Mesodermal cell (in vitro differentiated cells): ENCODE data around the gene FRMD8.

Experiments used
- H3K27ac ChIP-seq: 2 replicates; pipeline ENCODE4 v1.7.0; 2013; ENCODE audit warnings: mild to moderate bottlenecking, low read depth, low read length, moderate library complexity; ENCODE audit not compliant: severe bottlenecking
- H3K36me3 ChIP-seq: 2 replicates; pipeline ENCODE4 v1.7.1; 2013; ENCODE audit warnings: mild to moderate bottlenecking, low read length, moderate library complexity; ENCODE audit not compliant: control insufficient read depth, insufficient read depth
- H3K4me1 ChIP-seq: one replicate; pipeline ENCODE4 v1.7.1; 2013; ENCODE audit warnings: mild to moderate bottlenecking, low read length; ENCODE audit not compliant: insufficient read depth, control insufficient read depth, poor library complexity, severe bottlenecking
- H3K4me3 ChIP-seq: 2 replicates; pipeline ENCODE4 v1.7.0; 2013; ENCODE audit warnings: low read length, control low read depth, mild to moderate bottlenecking; ENCODE audit not compliant: insufficient read depth, poor library complexity, severe bottlenecking; ENCODE audit errors: extremely low read depth
- H3K9me3 ChIP-seq: 2 replicates; pipeline ENCODE4 v1.7.1; 2013; ENCODE audit warnings: mild to moderate bottlenecking, low read length, moderate library complexity; ENCODE audit not compliant: control insufficient read depth
- WGBS, 2 experiments: methylation state at CpG; one replicate each; pipeline ENCODE4 v1.1.5; 2013; ENCODE audit warnings: missing lambda C conversion rate in 2 of 2; ENCODE audit not compliant: insufficient coverage in 2 of 2; 5-methylcytosine and 5-hydroxymethylcytosine counted together

The FRMD8 gene

DNA sequence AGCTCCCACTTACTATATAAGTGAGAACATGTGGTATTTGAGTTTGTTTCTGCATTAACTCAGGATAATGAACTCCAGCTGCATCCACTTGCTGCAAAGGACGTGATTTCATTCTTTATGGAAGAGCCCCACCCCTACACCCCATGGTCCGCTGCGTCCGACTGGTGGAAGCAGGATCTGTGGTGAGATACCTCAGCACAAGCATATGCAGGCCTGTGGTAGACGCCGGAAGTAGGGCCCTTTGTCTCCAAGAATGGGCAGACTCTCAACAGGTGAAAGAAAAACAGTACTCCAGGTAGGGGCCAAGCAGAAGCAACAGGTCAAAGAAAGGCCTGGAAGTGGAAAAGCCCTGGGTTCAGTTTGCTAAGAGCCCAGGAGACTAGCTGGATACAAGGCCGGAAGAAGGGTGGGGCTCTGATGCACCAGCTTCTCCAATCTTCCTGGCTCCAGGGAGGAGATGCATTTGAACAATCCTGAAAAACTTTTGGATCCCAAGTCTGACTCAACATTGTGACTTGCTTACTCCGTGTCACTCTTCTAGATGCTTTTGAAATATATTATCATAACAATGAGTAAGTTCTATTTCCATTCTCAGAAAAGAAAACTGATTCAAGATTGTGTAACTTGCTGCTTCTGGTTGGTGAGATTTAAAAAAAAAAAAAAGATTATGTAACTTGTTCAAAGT lies 66.5 kb downstream of the FRMD8 start:
- no peaks in the 10 kb centered on the region for H3K9me3 ChIP-seq
- 73 to 92% methylated on average over 3 to 7 of the region's 8 CpGs for WGBS, 2 experiments
- H3K27ac ChIP-seq, result no peak overlapping the region
- H3K36me3 ChIP-seq, result peaks cover 5% of the 10 kb centered on the region
- H3K4me1 ChIP-seq, result peaks cover 8% of the 10 kb centered on the region
- no peak overlapping the region for H3K4me3 ChIP-seq

- H3K27ac ChIP-seq, result no peak overlapping the region
- H3K4me1 ChIP-seq, result peaks cover under 1% of the 10 kb centered on the region
- no peaks in the 10 kb centered on the region for H3K9me3 ChIP-seq
- 91 to 96% methylated on average over 8 to 9 of the region's 10 CpGs for WGBS, 2 experiments
- H3K4me3 ChIP-seq, result no peak overlapping the region
- H3K36me3 ChIP-seq, result peaks cover 5% of the 10 kb centered on the region
These were observed 67.9 kb downstream of the FRMD8 start for GRCh38 chr11:65454311-65454695.

DNA sequence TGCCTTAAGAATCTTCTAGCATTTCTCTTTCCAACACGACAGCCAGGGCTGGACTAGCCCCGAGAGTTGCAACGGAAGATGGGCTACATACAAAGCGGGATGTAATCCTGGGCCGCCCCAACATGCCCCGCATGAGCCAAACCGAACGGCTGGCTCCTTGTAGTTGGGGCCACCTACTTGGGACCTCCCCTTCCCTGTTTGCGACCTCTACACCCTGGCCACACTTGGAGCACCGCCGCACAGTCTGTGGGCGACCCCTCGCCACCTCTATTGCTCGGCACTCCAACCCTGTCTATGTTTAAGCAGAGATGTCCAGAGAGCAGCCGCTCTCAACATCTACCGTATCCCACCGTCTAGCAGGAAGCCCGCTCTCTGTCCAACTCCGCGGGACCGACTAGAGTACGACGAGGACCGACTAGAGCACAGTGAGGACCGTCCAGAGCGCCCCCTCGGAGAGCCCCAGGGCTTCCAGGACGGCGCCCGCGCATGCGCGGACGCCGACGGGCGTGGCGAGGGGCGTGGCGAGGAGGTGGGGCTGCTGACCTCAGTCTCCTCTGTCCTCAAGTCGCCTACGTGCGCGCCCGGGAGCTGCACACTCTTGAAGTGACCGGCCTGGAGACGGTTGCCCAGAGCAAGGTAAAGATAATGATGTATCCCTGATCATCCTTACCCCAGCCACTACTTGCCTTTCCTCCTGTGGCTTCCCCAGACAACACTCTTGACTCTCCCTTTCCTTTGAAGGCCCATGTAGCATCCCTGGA lies 68.4 kb downstream of the FRMD8 start:
- Histone ChIP-seq H3K4me1 (peaks cover 5% of the 10 kb centered on the region), H3K27ac (no peak overlapping the region), H3K9me3 (no peaks in the 10 kb centered on the region), H3K4me3 (no peak overlapping the region), H3K36me3 (peaks cover 5% of the 10 kb centered on the region)
- 66 to 85% methylated on average over 36 to 40 of the region's 47 CpGs for WGBS, 2 experiments

DNA sequence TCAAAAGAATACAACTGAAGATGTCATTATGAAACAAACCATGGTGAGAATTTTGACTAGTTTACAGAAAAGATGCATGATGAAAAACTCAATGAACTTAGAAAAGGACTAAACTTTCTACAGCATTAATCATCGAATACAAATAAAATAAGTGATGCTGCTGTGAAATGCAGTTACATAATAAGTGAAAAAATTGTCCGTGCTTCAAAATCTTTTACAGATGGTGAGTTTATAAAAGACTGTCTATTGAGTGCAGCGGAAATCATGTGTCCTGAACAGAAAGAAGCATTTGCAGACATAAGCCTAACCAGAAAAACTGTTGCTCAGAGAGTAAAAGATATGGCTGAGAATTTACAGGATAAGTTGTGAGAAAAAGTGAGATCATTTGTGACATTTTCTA lies 70.0 kb downstream of the FRMD8 start:
- no peak overlapping the region for H3K27ac ChIP-seq
- peaks cover 5% of the 10 kb centered on the region for H3K36me3 ChIP-seq
- H3K4me3 ChIP-seq, result no peak overlapping the region
- peaks cover 5% of the 10 kb centered on the region for H3K4me1 ChIP-seq
- WGBS, 2 experiments, result 92 to 100% methylated on average over 2 to 3 of the region's 3 CpGs
- no peaks in the 10 kb centered on the region for H3K9me3 ChIP-seq

- no peaks in the 10 kb centered on the region for H3K9me3 ChIP-seq
- H3K36me3 ChIP-seq, result no peaks in the 10 kb centered on the region
- no peak overlapping the region for H3K27ac ChIP-seq
- 10 to 11% methylated on average over 5 to 6 of the region's 7 CpGs for WGBS, 2 experiments
- H3K4me1 ChIP-seq, result peaks cover 5% of the 10 kb centered on the region
- no peak overlapping the region for H3K4me3 ChIP-seq
These were observed 73.1 kb downstream of the FRMD8 start for GRCh38 chr11:65459552-65459951.
